Stomach (tissue), 4 donors: ENCODE results near the gene DENND1B.

Experiments used
- POLR2A ChIP-seq, 4 donors: fragments of 450-650 bp; IDR thresholded peaks; one replicate each; pipeline ENCODE4 v1.6.1; 2016; ENCODE audit warnings: antibody characterized with exemption in 4 of 4, control low read depth in 2 of 4, mild to moderate bottlenecking in 1 of 4, moderate library complexity in 1 of 4
- TF ChIP-seq, protein P1 (sequence below), 7 experiments: fragments of 450-650 bp in 4 of 7; fragments of 200-600 bp in 3 of 7; sonication (generic) in 3 of 7; IDR thresholded peaks; one replicate each; pipeline ENCODE4 v1.5.1; 2016 to 2019; ENCODE audit warnings: antibody characterized with exemption in 7 of 7, control low read depth in 2 of 7, mild to moderate bottlenecking in 1 of 7

DNA sequence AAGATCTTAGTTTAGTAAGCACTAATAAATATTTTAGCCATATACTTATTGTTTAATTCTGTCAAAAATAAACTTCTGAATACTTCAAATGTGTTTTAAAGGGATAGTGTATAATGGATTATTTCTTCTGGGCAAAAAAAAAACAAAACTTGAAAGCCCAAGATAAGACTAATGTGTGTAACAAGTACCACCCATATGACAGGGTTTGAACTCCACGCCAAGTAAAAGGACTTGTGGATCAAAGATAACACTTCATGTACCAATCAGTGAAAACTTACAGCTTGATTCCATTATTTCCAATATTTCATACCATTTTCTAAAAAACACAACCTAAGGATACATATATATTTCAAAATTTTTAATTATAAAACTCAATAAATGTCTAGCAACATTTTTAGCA, 59.5 kb downstream of the DENND1B start:
- TF ChIP-seq, protein P1, sequence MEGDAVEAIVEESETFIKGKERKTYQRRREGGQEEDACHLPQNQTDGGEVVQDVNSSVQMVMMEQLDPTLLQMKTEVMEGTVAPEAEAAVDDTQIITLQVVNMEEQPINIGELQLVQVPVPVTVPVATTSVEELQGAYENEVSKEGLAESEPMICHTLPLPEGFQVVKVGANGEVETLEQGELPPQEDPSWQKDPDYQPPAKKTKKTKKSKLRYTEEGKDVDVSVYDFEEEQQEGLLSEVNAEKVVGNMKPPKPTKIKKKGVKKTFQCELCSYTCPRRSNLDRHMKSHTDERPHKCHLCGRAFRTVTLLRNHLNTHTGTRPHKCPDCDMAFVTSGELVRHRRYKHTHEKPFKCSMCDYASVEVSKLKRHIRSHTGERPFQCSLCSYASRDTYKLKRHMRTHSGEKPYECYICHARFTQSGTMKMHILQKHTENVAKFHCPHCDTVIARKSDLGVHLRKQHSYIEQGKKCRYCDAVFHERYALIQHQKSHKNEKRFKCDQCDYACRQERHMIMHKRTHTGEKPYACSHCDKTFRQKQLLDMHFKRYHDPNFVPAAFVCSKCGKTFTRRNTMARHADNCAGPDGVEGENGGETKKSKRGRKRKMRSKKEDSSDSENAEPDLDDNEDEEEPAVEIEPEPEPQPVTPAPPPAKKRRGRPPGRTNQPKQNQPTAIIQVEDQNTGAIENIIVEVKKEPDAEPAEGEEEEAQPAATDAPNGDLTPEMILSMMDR (IDR thresholded peaks at IDR 0.05) = no peak
- TF ChIP-seq POLR2A (IDR thresholded peaks at IDR 0.05) = no peak
